Nephron (organoid): ENCODE results near the gene PLA2R1.
A peak's percentile ranks its signal among the peaks of the same experiment; 100 is the strongest.

Experiments used
- H3K27ac Mint-ChIP-seq, 3 experiments: 2 replicates each; pipeline ENCODE4 v1.8.0; 2020; ENCODE audit warnings: mixed read lengths in 3 of 3, mild to moderate bottlenecking in 2 of 3, moderate library complexity in 1 of 3
- H3K27me3 Mint-ChIP-seq: 2 replicates; pipeline ENCODE4 v1.8.0; 2021; ENCODE audit warnings: low read depth, mild to moderate bottlenecking, moderate library complexity, mixed read lengths
- H3K36me3 Mint-ChIP-seq: 2 replicates; pipeline ENCODE4 v1.8.0; 2020; ENCODE audit warnings: low read depth, mixed read lengths
- H3K4me1 Mint-ChIP-seq: 2 replicates; pipeline ENCODE4 v1.8.0; 2020; ENCODE audit warnings: mixed read lengths
- H3K4me3 Mint-ChIP-seq, 3 experiments: 2 replicates each; pipeline ENCODE4 v1.8.0; 2020; ENCODE audit warnings: mild to moderate bottlenecking in 3 of 3, mixed read lengths in 3 of 3, moderate library complexity in 2 of 3
- H3K9me3 Mint-ChIP-seq: 2 replicates; pipeline ENCODE4 v1.8.0; 2020; ENCODE audit warnings: mixed read lengths
- TF ChIP-seq, protein P1 (sequence below), 3 experiments: fragments of 200-600 bp; sonication (generic); IDR thresholded peaks; one replicate each; pipeline ENCODE4 v1.5.0; 2021; ENCODE audit warnings: antibody characterized with exemption in 3 of 3; ENCODE audit not compliant: unreplicated experiment in 3 of 3

Gene PLA2R1

DNA sequence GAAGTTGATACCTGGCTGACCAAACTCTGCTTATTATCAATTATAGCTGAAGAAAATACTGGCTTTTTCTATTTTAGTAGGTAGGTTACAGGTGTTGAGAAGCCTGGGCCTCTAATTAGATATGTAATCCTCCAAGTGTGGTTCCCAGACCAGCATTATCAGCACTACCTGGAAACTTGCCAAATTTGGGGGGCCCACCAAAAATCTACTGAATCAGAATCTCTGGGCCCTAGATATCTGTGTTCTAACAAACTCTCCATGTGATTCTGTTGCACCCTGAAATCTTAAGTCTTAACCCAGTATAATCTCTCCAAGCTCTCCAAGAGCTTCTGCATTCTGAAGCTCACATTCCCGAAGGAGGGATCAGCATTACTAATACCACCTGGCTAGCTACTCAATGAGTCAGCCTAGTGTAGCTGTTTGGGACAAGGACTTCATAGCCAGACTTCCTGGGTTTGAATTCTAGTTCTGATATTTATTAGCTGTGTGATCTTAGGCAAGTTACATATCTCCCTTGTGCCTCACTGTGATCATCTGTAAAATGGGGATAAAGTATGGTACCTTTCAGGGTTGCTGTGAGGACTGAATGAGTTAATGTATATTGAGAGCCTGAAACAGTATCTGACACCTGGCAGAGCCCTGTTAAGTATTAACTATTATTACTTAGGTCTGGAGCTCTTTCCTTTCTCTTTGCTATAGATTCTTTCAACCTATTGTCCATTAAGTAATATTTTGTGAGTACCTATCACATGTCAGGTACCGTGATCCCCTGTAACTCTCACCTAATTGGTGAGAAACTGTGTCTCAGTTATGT, 170.3 kb downstream of the PLA2R1 start:
- H3K9me3 Mint-ChIP-seq, result no peaks in the 10 kb centered on the region
- H3K4me3 Mint-ChIP-seq, result no peak overlapping the region
- peak overlapping the region in 1 of 3 experiments; percentile 83 for H3K27ac Mint-ChIP-seq
- no peaks in the 10 kb centered on the region for H3K36me3 Mint-ChIP-seq
- H3K27me3 Mint-ChIP-seq, result no peaks in the 10 kb centered on the region
- TF ChIP-seq, protein P1, sequence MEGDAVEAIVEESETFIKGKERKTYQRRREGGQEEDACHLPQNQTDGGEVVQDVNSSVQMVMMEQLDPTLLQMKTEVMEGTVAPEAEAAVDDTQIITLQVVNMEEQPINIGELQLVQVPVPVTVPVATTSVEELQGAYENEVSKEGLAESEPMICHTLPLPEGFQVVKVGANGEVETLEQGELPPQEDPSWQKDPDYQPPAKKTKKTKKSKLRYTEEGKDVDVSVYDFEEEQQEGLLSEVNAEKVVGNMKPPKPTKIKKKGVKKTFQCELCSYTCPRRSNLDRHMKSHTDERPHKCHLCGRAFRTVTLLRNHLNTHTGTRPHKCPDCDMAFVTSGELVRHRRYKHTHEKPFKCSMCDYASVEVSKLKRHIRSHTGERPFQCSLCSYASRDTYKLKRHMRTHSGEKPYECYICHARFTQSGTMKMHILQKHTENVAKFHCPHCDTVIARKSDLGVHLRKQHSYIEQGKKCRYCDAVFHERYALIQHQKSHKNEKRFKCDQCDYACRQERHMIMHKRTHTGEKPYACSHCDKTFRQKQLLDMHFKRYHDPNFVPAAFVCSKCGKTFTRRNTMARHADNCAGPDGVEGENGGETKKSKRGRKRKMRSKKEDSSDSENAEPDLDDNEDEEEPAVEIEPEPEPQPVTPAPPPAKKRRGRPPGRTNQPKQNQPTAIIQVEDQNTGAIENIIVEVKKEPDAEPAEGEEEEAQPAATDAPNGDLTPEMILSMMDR (IDR thresholded peaks at IDR 0.05; ENCODE audit: unreplicated experiment in 3 of 3), result no peak
- H3K4me1 Mint-ChIP-seq, result peaks cover 11% of the 10 kb centered on the region

DNA sequence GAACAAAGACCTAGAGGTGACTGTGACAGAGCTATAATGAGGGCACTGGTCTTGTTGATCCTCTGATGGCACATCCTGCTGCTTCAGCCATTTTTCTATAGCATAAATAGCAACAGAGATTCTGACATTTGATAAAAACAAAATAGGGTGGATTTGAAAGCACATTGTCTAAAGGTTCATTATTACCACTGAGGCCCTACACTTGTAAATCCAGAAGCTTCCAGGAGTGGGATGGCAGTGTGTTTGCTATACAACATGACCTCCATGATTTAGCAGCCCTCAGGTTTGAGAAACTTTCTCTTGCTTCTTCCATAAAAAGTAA, 171.2 kb downstream of the PLA2R1 start:
- Mint-ChIP-seq H3K36me3 (no peaks in the 10 kb centered on the region), H3K27ac (no peak overlapping the region), H3K27me3 (no peaks in the 10 kb centered on the region), H3K9me3 (no peaks in the 10 kb centered on the region), H3K4me3 (no peak overlapping the region), H3K4me1 (peaks cover 10% of the 10 kb centered on the region)
- TF ChIP-seq, protein P1 (IDR thresholded peaks at IDR 0.05; ENCODE audit: unreplicated experiment in 3 of 3), result no peak

DNA sequence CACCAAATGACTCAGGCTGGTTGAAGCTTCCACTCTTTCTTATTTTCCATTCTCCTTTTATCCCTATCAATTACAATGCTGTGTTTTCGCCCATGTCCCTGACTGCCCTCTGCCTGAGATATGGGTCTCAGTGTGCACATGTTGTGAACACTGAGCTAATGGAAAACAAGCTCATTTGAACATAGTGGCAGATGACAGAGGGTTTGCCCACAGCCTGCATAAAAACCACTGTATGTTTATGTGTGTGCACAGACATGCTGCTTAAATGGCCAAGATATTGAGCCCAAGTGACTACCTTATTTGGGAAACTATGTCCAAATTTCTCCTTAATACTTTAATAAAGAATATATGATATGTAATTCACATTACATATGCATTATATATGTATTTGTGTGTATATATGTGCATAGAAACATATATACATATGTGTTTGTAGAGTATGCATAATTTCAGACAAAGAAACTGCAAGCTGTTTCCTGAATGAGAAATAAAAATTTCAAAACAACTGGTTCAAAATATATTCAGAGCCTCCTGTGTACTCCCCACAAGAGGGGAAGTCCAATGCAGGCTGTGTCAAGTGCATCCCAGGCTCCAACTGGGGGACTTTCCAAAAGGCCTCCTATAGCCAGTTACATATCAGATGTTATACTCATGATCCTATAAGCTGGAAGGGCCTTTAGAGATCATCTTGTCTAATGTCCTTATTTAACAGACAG, 171.7 kb downstream of the PLA2R1 start:
- Mint-ChIP-seq H3K4me1 (peaks cover 10% of the 10 kb centered on the region), H3K4me3 (no peak overlapping the region), H3K27me3 (no peaks in the 10 kb centered on the region), H3K9me3 (no peaks in the 10 kb centered on the region), H3K27ac (no peak overlapping the region), H3K36me3 (no peaks in the 10 kb centered on the region)
- TF ChIP-seq, protein P1 (IDR thresholded peaks at IDR 0.05; ENCODE audit: unreplicated experiment in 3 of 3), result no peak

DNA sequence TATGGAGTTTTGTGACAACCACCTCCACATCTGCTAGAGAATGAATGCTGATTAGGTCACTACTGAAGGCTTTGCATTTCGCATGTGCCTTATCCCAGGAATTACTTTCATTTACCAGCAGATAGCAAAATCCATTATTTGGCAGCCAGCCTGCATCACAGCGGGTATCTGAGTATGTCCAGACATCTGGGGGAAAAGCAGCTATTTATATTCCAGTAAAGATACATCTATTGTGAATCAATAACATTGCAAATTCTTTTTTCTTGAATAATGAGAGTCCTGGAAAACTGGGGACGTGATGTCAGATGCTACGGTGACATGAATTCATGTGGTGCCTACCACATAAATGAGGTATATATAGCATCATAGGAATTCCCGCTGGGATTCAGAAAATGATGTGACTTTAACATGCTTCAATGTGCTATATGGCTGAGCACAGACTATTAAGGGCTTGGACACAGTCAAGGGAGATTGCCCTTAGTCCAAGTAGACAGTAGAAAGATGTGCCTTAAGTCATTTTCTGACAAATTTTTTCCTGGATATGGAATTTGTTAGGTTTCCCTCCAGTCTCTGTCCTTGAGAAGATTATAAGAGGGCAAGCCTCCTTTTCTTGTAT, 180.2 kb downstream of the PLA2R1 start:
- no peaks in the 10 kb centered on the region for H3K36me3 Mint-ChIP-seq
- peaks cover 10% of the 10 kb centered on the region for H3K27me3 Mint-ChIP-seq
- TF ChIP-seq, protein P1 (IDR thresholded peaks at IDR 0.05; ENCODE audit: unreplicated experiment in 3 of 3), result no peak
- H3K27ac Mint-ChIP-seq, result no peak overlapping the region
- no peaks in the 10 kb centered on the region for H3K4me1 Mint-ChIP-seq
- no peaks in the 10 kb centered on the region for H3K9me3 Mint-ChIP-seq
- no peak overlapping the region for H3K4me3 Mint-ChIP-seq
